Neural crest cell (in vitro differentiated cells): ENCODE results near the gene ZCCHC14. TPM values are rescaled to one million over a fixed set of nuclear protein-coding genes. Genes with fewer than 3 reads are reported as not detected.

Experiments used
- DNase-seq: peaks from one replicate; pipeline ENCODE4 v3.0.0; 2021; ENCODE audit warnings: low read depth, mixed read lengths, low spot score
- H3K27ac Mint-ChIP-seq: one replicate; pipeline ENCODE4 v1.8.0; 2021; ENCODE audit warnings: mild to moderate bottlenecking, mixed read lengths; ENCODE audit not compliant: unreplicated experiment
- H3K27me3 Mint-ChIP-seq: 2 replicates; pipeline ENCODE4 v1.8.0; 2021; ENCODE audit warnings: low read depth, mild to moderate bottlenecking, mixed read lengths
- H3K36me3 Mint-ChIP-seq: 2 replicates; pipeline ENCODE4 v1.8.0; 2021; ENCODE audit warnings: low read depth, mild to moderate bottlenecking, mixed read lengths
- H3K4me1 Mint-ChIP-seq: 2 replicates; pipeline ENCODE4 v1.8.0; 2021; ENCODE audit warnings: mixed read lengths
- H3K4me3 Mint-ChIP-seq: one replicate; pipeline ENCODE4 v1.8.0; 2021; ENCODE audit warnings: mild to moderate bottlenecking, mixed read lengths
- H3K9me3 Mint-ChIP-seq: 2 replicates; pipeline ENCODE4 v1.8.0; 2021; ENCODE audit warnings: mixed read lengths
- CTCF ChIP-seq: fragments of 200-600 bp; sonication (generic); conservative IDR thresholded peaks from 2 replicates; pipeline ENCODE4 v1.5.0; 2021; ENCODE audit warnings: antibody characterized with exemption, mild to moderate bottlenecking
- total RNA-seq: library from RNA; stranded (reverse); gene quantifications from 2 replicates; pipeline ENCODE4 v1.2.1, GENCODE V29; 2021

The ZCCHC14 gene
- total RNA-seq, 1 donor from 2014 or later = 45.5 TPM

GRCh38 chr16:87448866-87449265, 44.0 kb downstream of the ZCCHC14 start:
- TF ChIP-seq CTCF = no peak
- Mint-ChIP-seq H3K36me3 (peaks cover 29% of the 10 kb centered on the region), H3K9me3 (peaks cover 3% of the 10 kb centered on the region), H3K27ac (no peak overlapping the region), H3K4me1 (peaks cover 9% of the 10 kb centered on the region), H3K4me3 (no peak overlapping the region), H3K27me3 (no peaks in the 10 kb centered on the region)
- no peak for DNase-seq

GRCh38 chr16:87447323-87447722, 45.5 kb downstream of the ZCCHC14 start:
- H3K27ac Mint-ChIP-seq = no peak overlapping the region
- H3K36me3 Mint-ChIP-seq = peaks cover 37% of the 10 kb centered on the region
- peaks cover 3% of the 10 kb centered on the region for H3K9me3 Mint-ChIP-seq
- no peak for DNase-seq
- H3K4me1 Mint-ChIP-seq = no peaks in the 10 kb centered on the region
- no peaks in the 10 kb centered on the region for H3K27me3 Mint-ChIP-seq
- TF ChIP-seq CTCF = no peak
- H3K4me3 Mint-ChIP-seq = no peak overlapping the region

- Mint-ChIP-seq H3K4me3 (no peak overlapping the region), H3K36me3 (peaks cover 37% of the 10 kb centered on the region), H3K27ac (no peak overlapping the region), H3K27me3 (no peaks in the 10 kb centered on the region), H3K9me3 (peaks cover 3% of the 10 kb centered on the region), H3K4me1 (no peaks in the 10 kb centered on the region)
- no peak for TF ChIP-seq CTCF
- DNase-seq = no peak
Observed at GRCh38 chr16:87446479-87446878, 46.3 kb downstream of the ZCCHC14 start.

- no peak overlapping the region for H3K27ac Mint-ChIP-seq
- H3K36me3 Mint-ChIP-seq = peaks cover 37% of the 10 kb centered on the region
- DNase-seq = no peak
- TF ChIP-seq CTCF = no peak
- H3K9me3 Mint-ChIP-seq = peaks cover 3% of the 10 kb centered on the region
- no peaks in the 10 kb centered on the region for H3K4me1 Mint-ChIP-seq
- no peak overlapping the region for H3K4me3 Mint-ChIP-seq
- H3K27me3 Mint-ChIP-seq = no peaks in the 10 kb centered on the region
Observed at GRCh38 chr16:87445486-87445885, 47.3 kb downstream of the ZCCHC14 start.

- Mint-ChIP-seq H3K36me3 (peaks cover 37% of the 10 kb centered on the region), H3K9me3 (peaks cover 3% of the 10 kb centered on the region), H3K27me3 (no peaks in the 10 kb centered on the region)
Observed at GRCh38 chr16:87443964-87444363, 48.9 kb downstream of the ZCCHC14 start.

More at GRCh38 chr16:87443964-87444363, 48.9 kb downstream of the ZCCHC14 start:
- H3K4me3 Mint-ChIP-seq = no peak overlapping the region
- DNase-seq = no peak
- H3K4me1 Mint-ChIP-seq = no peaks in the 10 kb centered on the region
- TF ChIP-seq CTCF = no peak
- no peak overlapping the region for H3K27ac Mint-ChIP-seq
